Measurements from ENCODE around the gene EXOC6.

Gene EXOC6

DNA sequence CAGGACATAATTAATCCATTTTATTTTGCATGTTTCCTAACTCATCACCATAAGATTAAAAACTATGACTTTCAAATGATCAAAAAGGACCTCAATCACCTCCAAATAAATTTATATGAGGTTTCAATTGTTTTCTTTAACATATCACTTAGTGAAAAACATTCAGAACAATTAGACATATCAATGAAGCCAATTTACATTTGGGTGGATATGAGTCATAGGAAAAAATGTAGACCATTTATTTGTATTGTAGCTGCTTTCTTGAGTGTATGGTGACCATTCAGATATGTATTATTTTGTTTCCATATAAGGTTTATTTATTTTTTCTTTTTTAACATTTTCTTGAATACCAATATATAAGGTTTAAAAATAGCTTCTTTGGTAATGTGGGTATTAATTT is 13.3 kb upstream of the EXOC6 start:
- no peak for DNase-seq

DNA sequence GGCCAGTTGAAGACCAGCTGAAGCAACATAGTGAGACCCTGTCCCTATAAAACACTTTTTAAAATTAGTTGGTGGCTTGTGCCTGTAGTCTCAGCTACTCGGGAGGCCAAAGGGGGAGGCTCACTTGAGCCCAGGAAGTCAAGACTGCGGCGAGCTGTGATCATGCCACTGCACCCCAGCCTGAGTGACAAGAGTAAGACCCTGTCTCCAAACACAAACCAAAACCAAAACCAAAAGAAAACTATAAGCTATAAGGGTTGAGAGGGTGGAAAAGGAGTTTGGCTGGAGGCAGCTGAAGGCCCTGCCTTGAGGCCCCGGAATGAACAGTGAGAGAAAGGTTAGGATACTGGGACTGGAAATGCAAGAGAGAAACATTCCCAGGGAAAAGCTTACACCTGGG is 10.9 kb upstream of the EXOC6 start:
- DNase-seq: no peak

GRCh38 chr10:92839191-92840085 is 8.9 kb upstream of the EXOC6 start:
- DNase-seq: peak; percentile 41

- DNase-seq: no peak
Measured at GRCh38 chr10:92844746-92845145, 3.6 kb upstream of the EXOC6 start.

DNA sequence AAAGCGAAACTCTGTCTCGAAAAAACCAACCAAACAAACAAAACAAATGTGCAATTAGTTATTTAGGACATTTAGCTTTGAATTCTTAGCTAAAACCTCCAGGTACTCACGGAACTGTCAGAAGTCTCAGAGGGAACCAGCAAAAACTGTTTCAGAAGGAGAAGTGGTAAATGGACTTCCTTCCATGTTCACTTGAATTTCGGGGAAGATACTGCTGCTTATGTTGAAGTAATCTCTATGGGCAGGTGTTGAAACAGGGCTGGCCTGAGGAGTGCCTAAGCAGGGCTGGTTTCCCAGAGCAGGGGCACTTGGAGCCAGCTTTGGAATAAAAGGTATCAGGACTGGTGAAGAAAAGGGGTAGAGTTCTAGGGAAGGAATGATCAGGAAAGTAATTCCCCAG is 2.4 kb upstream of the EXOC6 start:
- no peak for DNase-seq

DNA sequence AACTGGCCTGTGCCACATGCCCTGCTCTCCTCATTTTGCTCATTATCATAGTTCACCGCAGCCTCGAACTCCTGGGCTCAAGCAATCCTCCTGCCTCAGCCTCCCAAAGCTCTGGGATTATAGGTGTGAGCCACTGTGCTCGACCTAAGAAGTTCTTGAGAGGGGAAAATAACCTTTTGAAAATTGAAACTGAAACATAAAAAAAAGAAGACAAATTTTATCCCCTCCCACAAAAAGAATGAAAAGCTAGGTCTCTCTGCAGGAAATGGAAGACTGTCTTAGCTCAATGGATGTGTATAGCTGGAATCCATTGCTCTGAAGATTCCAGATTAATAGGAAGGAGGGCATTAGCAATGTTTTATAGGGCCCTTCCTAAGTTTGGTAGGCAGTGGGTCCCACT is 2.0 kb upstream of the EXOC6 start:
- DNase-seq: no peak

DNA sequence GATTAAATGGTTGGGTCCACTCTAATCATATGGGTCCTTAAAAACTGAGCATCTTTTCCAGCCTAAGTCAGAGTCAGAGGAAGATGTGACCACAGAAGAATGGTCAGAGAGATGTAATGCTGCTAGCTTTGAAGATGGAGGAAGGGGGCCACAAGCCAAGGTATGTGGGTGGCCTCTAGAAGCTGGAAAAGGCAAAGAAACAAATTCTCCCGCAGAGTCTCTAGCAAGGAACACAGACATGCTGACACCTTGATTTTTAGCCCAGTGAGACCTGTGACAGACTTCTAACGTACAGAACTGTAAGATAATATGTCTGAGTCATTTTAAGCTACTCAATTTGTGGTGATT is 1.5 kb upstream of the EXOC6 start:
- no peak for DNase-seq

DNA sequence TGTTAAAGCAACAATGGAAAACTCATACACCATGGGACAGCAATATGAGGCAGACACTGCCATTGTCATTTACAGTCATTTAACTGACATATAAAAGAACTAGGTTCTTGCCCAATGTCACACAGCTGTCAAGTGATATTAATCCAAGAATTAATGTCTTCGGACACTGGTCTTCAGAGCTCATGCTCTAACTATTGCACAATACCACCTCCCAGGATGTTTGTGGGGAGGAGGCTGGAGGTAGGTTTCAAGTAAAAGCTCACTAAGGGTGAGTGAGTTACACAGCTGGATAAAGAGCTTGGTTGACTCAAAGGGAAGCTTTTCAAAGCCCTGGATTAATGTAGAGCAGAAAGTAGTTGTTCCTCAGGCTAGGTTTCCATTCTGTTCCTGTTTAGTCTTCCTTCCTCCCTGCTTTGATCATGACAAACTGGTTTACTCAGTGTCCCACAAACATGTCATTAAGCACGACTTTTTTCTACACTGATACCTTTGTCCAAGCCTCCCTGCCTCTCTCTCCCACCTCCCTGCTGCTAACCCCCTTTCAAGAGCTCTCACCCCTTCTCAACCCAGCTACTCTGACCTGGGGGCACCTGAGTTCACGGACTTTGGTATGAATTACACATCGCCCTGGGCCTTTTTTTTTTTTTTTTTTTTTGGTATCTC is 987 bp upstream of the EXOC6 start:
- DNase-seq: no peak

DNA sequence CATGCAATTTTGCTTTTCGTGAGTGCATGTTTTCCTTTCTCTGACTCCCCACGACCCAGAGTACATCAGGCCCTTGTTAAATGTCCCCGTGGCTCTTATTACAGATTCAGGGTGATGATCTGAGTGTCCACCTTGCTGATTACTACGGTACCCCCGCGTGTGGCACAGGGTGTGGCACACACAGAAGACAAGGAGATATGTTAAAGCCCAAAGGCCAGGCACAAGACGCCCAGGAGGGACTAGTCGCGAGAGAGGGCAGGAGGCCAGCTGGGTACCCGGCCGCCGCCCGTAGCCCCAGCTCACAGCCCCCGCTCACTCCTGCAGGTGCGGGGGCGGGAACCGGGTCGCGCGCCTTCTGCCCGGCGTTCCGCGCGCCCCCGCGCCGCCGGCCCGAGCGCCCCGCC is 281 bp upstream of the EXOC6 start:
- DNase-seq: no peak

- no peak for DNase-seq
Measured at GRCh38 chr10:92849234-92849525, 860 bp downstream of the EXOC6 start.

DNA sequence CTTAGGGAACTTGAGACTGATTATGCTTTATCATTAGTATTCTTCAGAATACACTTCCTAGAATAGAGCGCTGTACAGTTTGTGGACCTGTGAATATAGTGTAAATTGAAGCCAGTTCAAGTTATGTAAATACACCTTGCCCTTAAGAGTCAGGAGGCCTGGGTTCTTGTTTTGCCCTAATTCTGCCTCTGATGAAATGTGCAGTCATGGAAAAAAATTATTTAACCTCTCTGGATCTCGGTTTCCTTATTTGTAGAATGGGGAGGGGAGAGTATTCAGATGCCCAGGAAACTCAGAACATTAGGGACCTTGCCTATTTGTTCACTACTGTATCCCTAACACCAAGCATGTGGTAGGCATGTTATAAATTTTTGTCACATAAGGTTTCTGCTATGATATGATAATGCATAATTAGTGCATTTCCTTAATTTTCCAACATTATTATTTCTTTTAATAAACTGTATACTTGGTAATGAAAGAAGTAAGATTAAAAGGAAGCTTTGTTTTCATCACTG is 1.3 kb downstream of the EXOC6 start:
- DNase-seq: no peak

DNA sequence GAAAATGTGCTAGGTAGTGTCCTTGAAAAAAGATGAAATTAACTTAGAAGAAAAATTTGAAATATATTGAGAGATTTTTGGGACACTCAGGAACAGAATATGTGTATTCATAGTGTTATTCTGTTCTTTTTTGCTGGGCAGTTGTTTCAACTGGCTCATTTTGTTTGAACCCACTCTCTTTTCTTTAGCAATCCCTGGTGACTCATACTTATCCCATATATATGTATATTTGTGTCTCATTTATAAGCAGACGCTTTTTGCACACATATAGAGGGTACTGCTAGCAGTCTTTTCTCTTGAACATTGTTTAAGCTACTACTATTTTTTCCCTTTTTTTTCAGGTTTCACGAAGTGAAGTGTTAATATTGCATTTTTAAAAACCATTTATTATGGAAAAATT is 1.9 kb downstream of the EXOC6 start:
- DNase-seq: no peak

DNA sequence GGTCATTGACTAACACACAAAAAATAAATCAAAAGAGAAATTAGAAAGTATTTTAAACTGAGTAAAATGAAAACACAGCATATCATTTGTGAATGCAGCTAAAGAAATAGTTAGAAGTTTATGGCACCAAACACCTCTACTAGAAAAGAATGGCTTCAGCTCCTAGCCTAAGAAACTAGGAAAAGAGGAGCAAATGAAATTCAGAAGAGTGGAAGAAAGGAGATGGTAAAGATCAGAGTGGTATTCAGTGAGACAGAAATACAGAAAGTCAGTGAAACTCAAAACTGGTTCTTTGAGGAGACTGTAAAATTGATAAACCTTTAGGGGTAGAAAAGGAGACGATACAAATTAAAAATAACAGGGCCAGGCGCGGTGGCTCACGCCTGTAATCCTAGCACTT is 2.7 kb downstream of the EXOC6 start:
- DNase-seq: no peak

DNA sequence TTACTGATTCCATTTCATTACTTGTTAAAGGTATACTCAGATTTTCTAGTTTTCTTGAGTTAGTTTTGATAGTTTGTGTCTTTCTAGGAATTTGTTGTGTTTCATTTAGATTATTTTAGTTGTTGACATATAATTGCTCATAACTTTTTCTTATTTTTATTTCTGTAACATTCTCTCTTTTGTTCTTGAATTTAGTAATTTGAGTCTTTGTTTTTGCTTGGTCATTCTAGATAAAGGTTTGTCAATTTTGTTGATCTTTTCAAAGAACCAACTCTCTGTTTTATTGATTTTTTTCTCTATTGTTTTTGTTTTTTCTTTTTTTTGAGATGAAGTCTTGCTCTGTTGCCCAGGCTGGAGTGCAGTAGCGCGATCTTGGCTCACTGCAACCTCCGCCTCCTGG is 7.2 kb downstream of the EXOC6 start:
- no peak for DNase-seq

GRCh38 chr10:92857904-92858514 is 9.7 kb downstream of the EXOC6 start:
- no peak for DNase-seq

DNA sequence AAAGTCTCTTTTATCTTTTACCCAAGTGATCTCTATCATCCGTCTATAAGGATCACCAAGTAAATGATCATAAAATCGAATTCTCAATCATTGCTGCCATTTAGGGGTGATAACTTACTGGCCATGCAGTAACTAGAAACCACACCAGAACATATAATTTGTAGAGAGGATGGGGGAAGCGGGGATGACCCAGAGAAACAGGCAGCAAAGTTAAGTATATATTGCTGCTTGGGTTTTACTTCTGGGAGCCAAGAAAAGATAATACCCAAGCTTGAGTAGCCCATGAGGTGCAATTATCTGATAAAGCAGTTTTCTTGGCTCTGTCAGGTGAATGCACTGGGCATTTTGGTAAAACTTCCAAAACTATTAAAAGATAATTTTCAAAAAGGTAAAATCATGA is 18.9 kb downstream of the EXOC6 start:
- DNase-seq: no peak

- no peak for DNase-seq
Measured at GRCh38 chr10:92868036-92868435, 19.7 kb downstream of the EXOC6 start.

DNA sequence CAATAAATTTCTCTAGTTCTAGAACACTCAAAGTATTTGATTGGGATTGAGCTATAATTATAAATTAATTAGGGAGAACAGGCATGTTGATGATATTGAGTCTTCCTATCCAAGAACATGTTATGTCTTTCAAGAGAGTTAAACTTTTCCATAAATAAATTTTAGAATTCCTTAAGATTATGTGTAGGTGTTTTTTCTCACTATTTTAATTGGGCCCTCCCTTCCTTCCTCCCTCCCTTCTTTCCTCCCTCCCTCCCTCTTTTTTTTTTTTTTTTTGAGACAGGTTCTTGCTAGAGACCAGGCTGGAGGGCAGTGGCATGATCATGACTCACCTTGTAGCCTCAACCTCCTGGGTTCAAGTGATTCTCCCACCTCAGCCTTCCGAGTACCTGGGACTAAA is 20.2 kb downstream of the EXOC6 start:
- DNase-seq: no peak

DNA sequence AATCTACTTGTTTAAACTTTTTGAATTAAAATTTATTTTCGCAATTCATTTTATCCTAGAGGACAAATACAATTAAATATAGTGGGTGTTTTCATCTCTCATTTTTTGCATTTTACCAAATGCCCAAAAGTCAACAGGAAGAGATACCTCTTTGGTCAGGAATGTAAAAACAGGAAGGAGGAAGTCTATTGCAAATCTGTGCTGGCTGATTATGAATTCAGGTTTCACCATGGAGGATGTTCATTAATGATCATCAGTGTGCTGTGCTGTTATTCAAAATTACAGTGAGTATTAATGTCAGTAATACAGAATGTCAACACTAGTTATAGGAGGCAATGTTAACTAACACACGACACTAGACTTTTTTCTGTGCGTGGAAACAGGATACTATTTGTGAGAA is 24.7 kb downstream of the EXOC6 start:
- DNase-seq: no peak

GRCh38 chr10:92876509-92877036 is 28.3 kb downstream of the EXOC6 start:
- DNase-seq: no peak

DNA sequence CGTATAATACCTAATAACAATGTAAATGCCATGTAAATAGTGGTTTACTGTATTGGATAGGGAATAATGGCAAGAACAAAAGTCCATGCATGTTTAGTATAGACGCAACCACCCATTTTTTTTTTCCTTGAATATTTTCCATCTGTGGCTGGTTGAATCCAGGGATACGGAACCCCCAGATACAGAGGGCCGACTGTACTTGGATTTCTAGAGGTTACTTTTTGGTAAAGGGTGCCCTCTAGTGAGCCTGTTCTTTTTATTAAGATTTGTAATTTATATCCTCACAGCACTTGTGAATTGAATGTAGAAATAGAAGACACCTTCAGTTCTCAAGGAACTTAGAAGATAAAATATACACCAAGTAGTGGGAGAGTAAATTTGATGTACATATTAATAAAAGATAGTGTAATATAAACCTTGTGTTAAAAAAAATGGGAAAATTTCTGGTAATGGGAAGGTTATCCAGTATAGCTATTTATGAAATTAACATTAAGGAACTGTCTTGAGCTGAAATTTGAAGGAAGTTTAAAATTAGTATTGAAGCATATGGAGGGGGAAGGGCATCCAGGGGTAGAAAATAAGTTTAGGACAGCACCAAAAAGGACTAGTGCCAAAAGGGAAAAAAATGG is 32.0 kb downstream of the EXOC6 start:
- peak; percentile 54 for DNase-seq

GRCh38 chr10:92880917-92881316 is 32.6 kb downstream of the EXOC6 start:
- DNase-seq: no peak

- no peak for DNase-seq
Measured at GRCh38 chr10:92886334-92886961, 38.1 kb downstream of the EXOC6 start.

All from CD4-positive, alpha-beta T cell treated with Interleukin-10 for 1 hour (primary cell).